HEK293 (cell line): ENCODE measurements around the gene BBLN.

Source experiments
- GLIS1 ChIP-seq: fragments of 450-650 bp; formaldehyde crosslinking; IDR thresholded peaks from 2 replicates; pipeline ENCODE4 v1.5.1; 2016; ENCODE audit warnings: missing biosample characterization, missing genetic modification characterization
- SETDB1 ChIP-seq: IDR thresholded peaks from one replicate; pipeline ENCODE4 v1.6.1; 2017; ENCODE audit warnings: mild to moderate bottlenecking, low read length, moderate library complexity, mixed read lengths; ENCODE audit not compliant: insufficient read length
- YY1 ChIP-seq: fragments of 450-650 bp; formaldehyde crosslinking; IDR thresholded peaks from 2 replicates; pipeline ENCODE4 v1.5.1; 2018; ENCODE audit warnings: missing biosample characterization, missing genetic modification characterization
- YY2 ChIP-seq: fragments of 450-650 bp; formaldehyde crosslinking; IDR thresholded peaks from 2 replicates; pipeline ENCODE4 v1.5.1; 2016; ENCODE audit warnings: missing biosample characterization, missing genetic modification characterization
- ZNF146 ChIP-seq: fragments of 450-650 bp; formaldehyde crosslinking; IDR thresholded peaks from 2 replicates; pipeline ENCODE4 v1.5.1; 2016; ENCODE audit warnings: missing biosample characterization, missing genetic modification characterization
- ZNF223 ChIP-seq: fragments of 450-650 bp; formaldehyde crosslinking; IDR thresholded peaks from 2 replicates; pipeline ENCODE4 v1.5.1; 2016; ENCODE audit warnings: missing biosample characterization, missing genetic modification characterization
- ZNF426 ChIP-seq: fragments of 450-650 bp; formaldehyde crosslinking; IDR thresholded peaks from 2 replicates; pipeline ENCODE4 v1.5.1; 2017; ENCODE audit warnings: missing biosample characterization, missing genetic modification characterization, mild to moderate bottlenecking, inconsistent platforms, moderate library complexity
- ZNF747 ChIP-seq: fragments of 450-650 bp; formaldehyde crosslinking; IDR thresholded peaks from 2 replicates; pipeline ENCODE4 v1.5.1; 2016; ENCODE audit warnings: missing biosample characterization, missing genetic modification characterization
- ZSCAN16 ChIP-seq: fragments of 450-650 bp; formaldehyde crosslinking; IDR thresholded peaks from 2 replicates; pipeline ENCODE4 v1.5.1; 2016; ENCODE audit warnings: missing biosample characterization, missing genetic modification characterization
- TF ChIP-seq, protein P1 (sequence below): IDR thresholded peaks from 2 replicates; pipeline ENCODE4 v1.6.1; 2011; ENCODE audit warnings: mild to moderate bottlenecking, low read depth, low read length, borderline replicate concordance
- TF ChIP-seq, protein P2 (sequence below): fragments of 450-650 bp; formaldehyde crosslinking; IDR thresholded peaks from 2 replicates; pipeline ENCODE4 v1.5.1; 2016; ENCODE audit warnings: missing biosample characterization, missing genetic modification characterization
- TF ChIP-seq, protein P3 (sequence below): fragments of 450-650 bp; formaldehyde crosslinking; IDR thresholded peaks from 2 replicates; pipeline ENCODE4 v1.5.1; 2016; ENCODE audit warnings: missing biosample characterization, missing genetic modification characterization

DNA sequence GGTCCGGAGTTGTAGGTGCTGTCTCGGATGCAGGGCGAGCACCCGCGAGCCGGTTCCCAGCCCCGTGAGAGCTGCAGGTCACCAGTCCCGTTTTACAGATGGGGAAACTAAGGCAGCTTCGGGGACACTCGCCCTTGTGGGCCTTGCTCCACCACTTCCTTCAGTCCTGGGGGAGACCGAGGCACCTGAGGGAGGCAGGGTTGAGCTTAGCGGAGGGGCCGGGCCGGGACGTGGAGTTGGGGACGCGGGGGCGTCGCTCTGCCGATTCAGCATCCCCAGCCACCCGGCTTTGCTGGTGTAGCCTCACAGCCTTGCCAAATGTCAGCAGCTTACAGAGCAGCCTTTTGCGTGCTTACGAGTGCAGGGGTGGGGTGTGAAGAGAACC lies 530 bp downstream of the BBLN start:
- TF ChIP-seq SETDB1 (no peak), ZNF747 (tag by site-specific recombination) (no peak), ZNF223 (no peak), ZSCAN16 (tag by site-specific recombination) (no peak), GLIS1 (no peak), YY2 (tag by site-specific recombination) (no peak), YY1 (tag by site-specific recombination) (no peak), ZNF146 (no peak), ZNF426 (no peak)
- TF ChIP-seq, protein P1, sequence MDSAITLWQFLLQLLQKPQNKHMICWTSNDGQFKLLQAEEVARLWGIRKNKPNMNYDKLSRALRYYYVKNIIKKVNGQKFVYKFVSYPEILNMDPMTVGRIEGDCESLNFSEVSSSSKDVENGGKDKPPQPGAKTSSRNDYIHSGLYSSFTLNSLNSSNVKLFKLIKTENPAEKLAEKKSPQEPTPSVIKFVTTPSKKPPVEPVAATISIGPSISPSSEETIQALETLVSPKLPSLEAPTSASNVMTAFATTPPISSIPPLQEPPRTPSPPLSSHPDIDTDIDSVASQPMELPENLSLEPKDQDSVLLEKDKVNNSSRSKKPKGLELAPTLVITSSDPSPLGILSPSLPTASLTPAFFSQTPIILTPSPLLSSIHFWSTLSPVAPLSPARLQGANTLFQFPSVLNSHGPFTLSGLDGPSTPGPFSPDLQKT: no peak
- TF ChIP-seq, protein P2, sequence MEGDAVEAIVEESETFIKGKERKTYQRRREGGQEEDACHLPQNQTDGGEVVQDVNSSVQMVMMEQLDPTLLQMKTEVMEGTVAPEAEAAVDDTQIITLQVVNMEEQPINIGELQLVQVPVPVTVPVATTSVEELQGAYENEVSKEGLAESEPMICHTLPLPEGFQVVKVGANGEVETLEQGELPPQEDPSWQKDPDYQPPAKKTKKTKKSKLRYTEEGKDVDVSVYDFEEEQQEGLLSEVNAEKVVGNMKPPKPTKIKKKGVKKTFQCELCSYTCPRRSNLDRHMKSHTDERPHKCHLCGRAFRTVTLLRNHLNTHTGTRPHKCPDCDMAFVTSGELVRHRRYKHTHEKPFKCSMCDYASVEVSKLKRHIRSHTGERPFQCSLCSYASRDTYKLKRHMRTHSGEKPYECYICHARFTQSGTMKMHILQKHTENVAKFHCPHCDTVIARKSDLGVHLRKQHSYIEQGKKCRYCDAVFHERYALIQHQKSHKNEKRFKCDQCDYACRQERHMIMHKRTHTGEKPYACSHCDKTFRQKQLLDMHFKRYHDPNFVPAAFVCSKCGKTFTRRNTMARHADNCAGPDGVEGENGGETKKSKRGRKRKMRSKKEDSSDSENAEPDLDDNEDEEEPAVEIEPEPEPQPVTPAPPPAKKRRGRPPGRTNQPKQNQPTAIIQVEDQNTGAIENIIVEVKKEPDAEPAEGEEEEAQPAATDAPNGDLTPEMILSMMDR (tag by site-specific recombination): no peak
- TF ChIP-seq, protein P3, sequence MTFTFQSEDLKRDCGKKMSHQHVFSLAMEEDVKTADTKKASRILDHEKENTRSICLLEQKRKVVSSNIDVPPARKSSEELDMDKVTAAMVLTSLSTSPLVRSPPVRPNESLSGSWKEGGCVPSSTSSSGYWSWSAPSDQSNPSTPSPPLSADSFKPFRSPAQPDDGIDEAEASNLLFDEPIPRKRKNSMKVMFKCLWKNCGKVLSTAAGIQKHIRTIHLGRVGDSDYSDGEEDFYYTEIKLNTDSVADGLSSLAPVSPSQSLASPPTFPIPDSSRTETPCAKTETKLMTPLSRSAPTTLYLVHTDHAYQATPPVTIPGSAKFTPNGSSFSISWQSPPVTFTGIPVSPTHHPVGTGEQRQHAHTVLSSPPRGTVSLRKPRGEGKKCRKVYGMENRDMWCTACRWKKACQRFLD (tag by site-specific recombination): no peak
